MM.1S (cell line): ENCODE data around the gene MOB3B.

Experiments used
- DNase-seq: peaks from one replicate; pipeline ENCODE4 v3.0.0-alpha.2; 2015
- H2AFZ ChIP-seq: fragments of 300-600 bp; sonication (generic); 2 replicates; pipeline ENCODE4 v1.6.0; 2016; ENCODE audit warnings: antibody characterized with exemption, low read length
- H3F3A ChIP-seq: fragments of 300-600 bp; sonication (generic); 2 replicates; pipeline ENCODE4 v1.6.1; 2016; ENCODE audit warnings: mild to moderate bottlenecking, antibody characterized with exemption, low read length, moderate library complexity, mixed read lengths; ENCODE audit not compliant: insufficient read depth
- H3K27ac ChIP-seq: fragments of 300-600 bp; sonication (generic); 2 replicates; pipeline ENCODE4 v1.5.1; 2016; ENCODE audit warnings: mild to moderate bottlenecking, low read length
- H3K27me3 ChIP-seq: fragments of 300-600 bp; sonication (generic); replicated peaks from 2 replicates; pipeline ENCODE4 v1.6.0; 2016; ENCODE audit warnings: low read length; ENCODE audit not compliant: insufficient read depth
- H3K36me3 ChIP-seq: fragments of 300-600 bp; sonication (generic); replicated peaks from 2 replicates; pipeline ENCODE4 v1.6.1; 2016; ENCODE audit warnings: mild to moderate bottlenecking, low read length, mixed read lengths; ENCODE audit not compliant: insufficient read depth
- H3K4me1 ChIP-seq: fragments of 300-600 bp; sonication (generic); 2 replicates; pipeline ENCODE4 v1.6.1; 2016; ENCODE audit warnings: low read length, mixed read lengths
- H3K4me2 ChIP-seq: fragments of 300-600 bp; sonication (generic); 2 replicates; pipeline ENCODE4 v1.6.0; 2016; ENCODE audit warnings: low read depth, low read length
- H3K4me3 ChIP-seq: fragments of 300-600 bp; sonication (generic); 2 replicates; pipeline ENCODE4 v1.5.1; 2016; ENCODE audit warnings: low read length, mixed read lengths
- H3K79me2 ChIP-seq: fragments of 300-600 bp; sonication (generic); 2 replicates; pipeline ENCODE4 v1.6.1; 2016; ENCODE audit warnings: mixed run types, low read length, mixed read lengths
- H3K9ac ChIP-seq: fragments of 300-600 bp; sonication (generic); 2 replicates; pipeline ENCODE4 v1.6.1; 2016; ENCODE audit warnings: low read length, mixed read lengths
- H3K9me2 ChIP-seq: fragments of 300-600 bp; sonication (generic); replicated peaks from 2 replicates; pipeline ENCODE4 v1.6.1; 2016; ENCODE audit warnings: mild to moderate bottlenecking, low read length, mixed read lengths; ENCODE audit not compliant: insufficient read depth
- H3K9me3 ChIP-seq: fragments of 300-600 bp; sonication (generic); replicated peaks from 2 replicates; pipeline ENCODE4 v1.6.1; 2016; ENCODE audit warnings: mild to moderate bottlenecking, low read length, mixed read lengths; ENCODE audit not compliant: insufficient read depth
- H4K20me1 ChIP-seq: fragments of 300-600 bp; sonication (generic); 2 replicates; pipeline ENCODE4 v1.6.1; 2016; ENCODE audit warnings: mild to moderate bottlenecking, low read length, moderate library complexity, mixed read lengths; ENCODE audit not compliant: insufficient read depth
- CTCF ChIP-seq: fragments of 300-600 bp; sonication (generic); IDR thresholded peaks from 2 replicates; pipeline ENCODE4 v1.5.1; 2016; ENCODE audit warnings: antibody characterized with exemption, low read length, mixed read lengths
- EZH2 ChIP-seq: fragments of 300-600 bp; sonication (generic); optimal IDR thresholded peaks from 2 replicates; pipeline ENCODE3; 2017; ENCODE audit warnings: low read depth, mild to moderate bottlenecking, antibody characterized with exemption, low read length, mixed read lengths
- EZH2phosphoT487 ChIP-seq: fragments of 300-600 bp; sonication (generic); IDR thresholded peaks from 2 replicates; pipeline ENCODE4 v1.6.1; 2018; ENCODE audit warnings: antibody characterized with exemption, low read length

MOB3B gene

DNA sequence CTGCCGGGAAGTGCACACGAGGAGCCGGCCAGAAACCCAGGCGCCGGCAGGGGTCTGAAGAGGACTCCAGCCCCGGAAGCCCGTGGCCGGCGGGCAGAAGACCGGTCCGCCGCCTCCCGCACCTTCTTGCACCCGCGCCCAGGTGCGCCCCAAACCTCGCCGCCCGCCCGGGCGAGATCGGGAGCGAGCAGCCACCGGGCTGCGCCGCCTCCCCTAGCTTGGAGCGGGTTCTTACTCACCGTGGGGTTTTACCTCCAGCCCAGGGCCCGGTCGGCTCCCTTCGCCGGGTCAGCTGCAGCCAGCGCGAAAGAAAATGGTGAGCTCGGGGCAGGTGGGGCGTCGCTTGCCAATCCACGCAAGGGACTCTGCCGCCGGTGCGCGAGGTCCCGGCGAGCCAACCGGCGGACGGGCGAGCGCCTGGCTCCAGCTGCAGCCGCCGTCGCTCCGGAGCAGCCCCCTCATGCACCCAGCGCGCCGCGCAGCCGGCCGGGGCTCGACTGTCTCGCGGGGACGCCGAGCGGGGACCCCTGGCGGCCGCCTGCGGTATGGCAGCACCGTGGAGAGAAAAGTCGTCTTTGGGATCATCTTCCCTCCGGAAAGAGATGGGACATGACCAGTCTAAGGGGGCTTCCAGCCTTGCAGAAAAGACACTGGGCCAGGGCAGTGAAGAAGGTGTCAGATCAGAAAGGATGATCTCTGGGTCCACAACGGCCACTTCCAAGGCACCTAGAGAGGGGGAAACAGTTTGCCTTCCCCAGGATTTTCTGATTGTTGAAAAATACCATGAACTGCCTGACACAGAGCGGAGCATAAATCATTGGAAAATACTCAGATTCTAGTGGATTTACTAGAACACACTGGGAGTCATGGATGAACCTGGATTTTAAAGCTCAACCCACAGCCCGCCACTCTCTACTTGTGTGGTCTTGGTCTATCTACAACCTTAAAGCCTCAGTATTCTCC lies at the start of gene MOB3B:
TSS of gene MOB3B (minus strand) at position 499 of the 963 bp plus-strand sequence. CDS start 74,264 bp downstream, outside the sequence.
- Histone ChIP-seq H3K36me3 (no peaks in the 10 kb centered on the region), H3K9me3 (no peaks in the 10 kb centered on the region), H3K4me1 (no peaks in the 10 kb centered on the region), H3K4me2 (peak within 1 kb of the TSS; percentile 59), H3K4me3 (peak within 1 kb of the TSS; percentile 63), H4K20me1 (no peaks in the 10 kb centered on the region), H3K79me2 (no peaks in the 10 kb centered on the region), H3K27me3 (no peaks in the 10 kb centered on the region), H2AFZ (peak within 1 kb of the TSS; percentile 67; the same call in 1 of the 2 replicates), H3K27ac (no peak within 1 kb of the TSS), H3K9me2 (no peaks in the 10 kb centered on the region), H3F3A (no peaks in the 10 kb centered on the region), H3K9ac (peak within 1 kb of the TSS; percentile 33; the same call in 1 of the 2 replicates)
- DNase-seq, result peak; percentile 46
- TF ChIP-seq CTCF (peak; percentile 59), EZH2 (no peak), EZH2phosphoT487 (no peak)

GRCh38 chr9:27573634-27574590 lies 44.3 kb upstream of the MOB3B start:
- peak overlapping the region; percentile 83; the same call in 1 of the 2 replicates for H3K27ac ChIP-seq
- H3K4me3 ChIP-seq, result peak overlapping the region; percentile 71
- H3K27me3 ChIP-seq, result no peaks in the 10 kb centered on the region
- peak; percentile 93 for DNase-seq
- H3K9ac ChIP-seq, result peak overlapping the region; percentile 68
- no peaks in the 10 kb centered on the region for H3K4me1 ChIP-seq
- peak overlapping the region; percentile 73 for H3K4me2 ChIP-seq
- no peaks in the 10 kb centered on the region for H3K79me2 ChIP-seq
- H4K20me1 ChIP-seq, result no peaks in the 10 kb centered on the region
- H3K36me3 ChIP-seq, result no peaks in the 10 kb centered on the region
- TF ChIP-seq EZH2phosphoT487, result no peak
- no peak for TF ChIP-seq CTCF
- TF ChIP-seq EZH2, result no peak
- no peaks in the 10 kb centered on the region for H3K9me2 ChIP-seq
- H2AFZ ChIP-seq, result peak overlapping the region; percentile 56; the same call in 1 of the 2 replicates
- no peaks in the 10 kb centered on the region for H3K9me3 ChIP-seq
- H3F3A ChIP-seq, result no peaks in the 10 kb centered on the region

- H3K27me3 ChIP-seq, result no peaks in the 10 kb centered on the region
- no peaks in the 10 kb centered on the region for H3K36me3 ChIP-seq
- TF ChIP-seq EZH2phosphoT487, result no peak
- no peak for TF ChIP-seq CTCF
- TF ChIP-seq EZH2, result no peak
- no peaks in the 10 kb centered on the region for H3K4me1 ChIP-seq
- H3K9me3 ChIP-seq, result no peaks in the 10 kb centered on the region
- H3K9ac ChIP-seq, result peak within 1 kb of the TSS; percentile 76
- H3K9me2 ChIP-seq, result no peaks in the 10 kb centered on the region
- H4K20me1 ChIP-seq, result no peaks in the 10 kb centered on the region
- H2AFZ ChIP-seq, result peak within 1 kb of the TSS; percentile 56
- H3K27ac ChIP-seq, result peak within 1 kb of the TSS; percentile 83; the same call in 1 of the 2 replicates
- H3K4me2 ChIP-seq, result peak within 1 kb of the TSS; percentile 73
- no peaks in the 10 kb centered on the region for H3F3A ChIP-seq
- H3K4me3 ChIP-seq, result peak within 1 kb of the TSS; percentile 71
- DNase-seq, result peak; percentile 52
- H3K79me2 ChIP-seq, result no peaks in the 10 kb centered on the region
Observed at GRCh38 chr9:27572918-27573633, 43.5 kb upstream of the MOB3B start, which contains the start of gene C9orf72. C9orf72 (minus strand) TSS chr9:27573481; CDS start chr9:27567120, 6,361 bp downstream.
